ENCODE measurements around the gene ATL2.
"Not testable (repeated sequence)": the region's sequence is repeated elsewhere in the genome, so short reads cannot be mapped to it uniquely, and the experiment has no call there.

Gene ATL2

GRCh38 chr2:38377050-38377828 is at the start of gene ATL2:
Gene ATL2, minus strand, starts transcription at chr2:38377273. Its CDS starts 13 bp downstream, at chr2:38377260.
- DNase-seq = peak; percentile 97
- in situ Hi-C loops (cut with MboI; ENCODE audit: low pct_unique_long_range_greater_than_20kb, low sequenced_read_pairs) = no loop called here

GRCh38 chr2:38423763-38424162 is 46.7 kb upstream of the ATL2 start:
- in situ Hi-C loops (cut with MboI; ENCODE audit: low pct_unique_long_range_greater_than_20kb, low sequenced_read_pairs) = no loop called here
- DNase-seq = no peak

- in situ Hi-C loops (cut with MboI; ENCODE audit: low pct_unique_long_range_greater_than_20kb, low sequenced_read_pairs) = no loop called here
- no peak for DNase-seq
Measured at GRCh38 chr2:38421274-38422056, 44.4 kb upstream of the ATL2 start.

GRCh38 chr2:38419499-38419898 is 42.4 kb upstream of the ATL2 start:
- no peak for DNase-seq
- in situ Hi-C loops (cut with MboI; ENCODE audit: low pct_unique_long_range_greater_than_20kb, low sequenced_read_pairs) = no loop called here

GRCh38 chr2:38418735-38419134 is 41.7 kb upstream of the ATL2 start:
- no peak for DNase-seq
- in situ Hi-C loops (cut with MboI; ENCODE audit: low pct_unique_long_range_greater_than_20kb, low sequenced_read_pairs) = no loop called here

- in situ Hi-C loops (cut with MboI; ENCODE audit: low pct_unique_long_range_greater_than_20kb, low sequenced_read_pairs) = no loop called here
Measured at GRCh38 chr2:38417745-38418689, 40.9 kb upstream of the ATL2 start.

GRCh38 chr2:38416296-38417036 is 39.4 kb upstream of the ATL2 start:
- no peak for DNase-seq
- in situ Hi-C loops (cut with MboI; ENCODE audit: low pct_unique_long_range_greater_than_20kb, low sequenced_read_pairs) = no loop called here

More at GRCh38 chr2:38417745-38418689, 40.9 kb upstream of the ATL2 start:
- DNase-seq = no peak

GRCh38 chr2:38415728-38416291 is 38.7 kb upstream of the ATL2 start:
- DNase-seq = no peak
- in situ Hi-C loops (cut with MboI; ENCODE audit: low pct_unique_long_range_greater_than_20kb, low sequenced_read_pairs) = no loop called here

GRCh38 chr2:38415023-38415422 is 38.0 kb upstream of the ATL2 start:
- DNase-seq = no peak
- in situ Hi-C loops (cut with MboI; ENCODE audit: low pct_unique_long_range_greater_than_20kb, low sequenced_read_pairs) = no loop called here

GRCh38 chr2:38412235-38412871 is 35.3 kb upstream of the ATL2 start:
- in situ Hi-C loops (cut with MboI; ENCODE audit: low pct_unique_long_range_greater_than_20kb, low sequenced_read_pairs); DNase-seq: not testable (repeated sequence)

- DNase-seq = no peak
- in situ Hi-C loops (cut with MboI; ENCODE audit: low pct_unique_long_range_greater_than_20kb, low sequenced_read_pairs) = no loop called here
Measured at GRCh38 chr2:38409156-38410102, 32.4 kb upstream of the ATL2 start.

GRCh38 chr2:38407111-38407682 is 30.1 kb upstream of the ATL2 start:
- DNase-seq = no peak
- in situ Hi-C loops (cut with MboI; ENCODE audit: low pct_unique_long_range_greater_than_20kb, low sequenced_read_pairs) = no loop called here

GRCh38 chr2:38406597-38407110 is 29.6 kb upstream of the ATL2 start:
- in situ Hi-C loops (cut with MboI; ENCODE audit: low pct_unique_long_range_greater_than_20kb, low sequenced_read_pairs) = no loop called here

GRCh38 chr2:38405917-38406596 is 29.0 kb upstream of the ATL2 start:
- no peak for DNase-seq
- in situ Hi-C loops (cut with MboI; ENCODE audit: low pct_unique_long_range_greater_than_20kb, low sequenced_read_pairs) = no loop called here

More at GRCh38 chr2:38406597-38407110, 29.6 kb upstream of the ATL2 start:
- no peak for DNase-seq

- DNase-seq = no peak
- in situ Hi-C loops (cut with MboI; ENCODE audit: low pct_unique_long_range_greater_than_20kb, low sequenced_read_pairs) = no loop called here
Measured at GRCh38 chr2:38400513-38400912, 23.4 kb upstream of the ATL2 start.

GRCh38 chr2:38398739-38399138 is 21.7 kb upstream of the ATL2 start:
- in situ Hi-C loops (cut with MboI; ENCODE audit: low pct_unique_long_range_greater_than_20kb, low sequenced_read_pairs) = no loop called here
- DNase-seq = no peak
